Measurements from ENCODE around the gene MORN4.

MORN4 gene

DNA sequence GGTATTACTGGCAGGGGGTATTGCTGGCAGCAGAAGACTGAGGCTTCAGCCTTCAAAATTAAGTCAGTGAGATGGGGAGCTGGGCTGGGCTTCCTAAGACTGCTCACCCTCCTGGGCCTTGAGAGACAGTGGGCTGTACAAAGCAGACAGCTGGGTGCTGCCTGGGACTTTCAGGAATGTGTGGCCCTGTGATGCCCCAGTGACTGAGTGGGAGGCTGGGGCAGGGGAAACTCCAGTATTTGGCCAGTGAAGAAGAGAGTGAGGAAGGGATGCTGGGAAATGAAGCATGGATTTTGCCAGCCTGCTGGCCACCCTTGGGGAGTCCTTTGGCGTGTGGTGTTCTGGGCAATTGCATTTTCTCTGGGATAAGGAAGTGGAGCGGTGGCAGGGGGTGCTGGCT is 60.3 kb downstream of the MORN4 start:
- ChIA-PET POLR2A (no interaction called here), CTCF (interaction anchor here (0.6 to 1.9 kb wide), 8 partner anchors 7 to 154 kb away, joined by 3 to 10 read pairs (median 5); partner anchors contain the start of gene HOGA1)
- DNase-seq (ENCODE audit: extremely low spot score), result no peak
- TF ChIP-seq ELF4 (IDR thresholded peaks at IDR 0.05), result no peak
- TF ChIP-seq CTBP1 (IDR thresholded peaks at IDR 0.05; ENCODE audit: borderline replicate concordance), result no peak

DNA sequence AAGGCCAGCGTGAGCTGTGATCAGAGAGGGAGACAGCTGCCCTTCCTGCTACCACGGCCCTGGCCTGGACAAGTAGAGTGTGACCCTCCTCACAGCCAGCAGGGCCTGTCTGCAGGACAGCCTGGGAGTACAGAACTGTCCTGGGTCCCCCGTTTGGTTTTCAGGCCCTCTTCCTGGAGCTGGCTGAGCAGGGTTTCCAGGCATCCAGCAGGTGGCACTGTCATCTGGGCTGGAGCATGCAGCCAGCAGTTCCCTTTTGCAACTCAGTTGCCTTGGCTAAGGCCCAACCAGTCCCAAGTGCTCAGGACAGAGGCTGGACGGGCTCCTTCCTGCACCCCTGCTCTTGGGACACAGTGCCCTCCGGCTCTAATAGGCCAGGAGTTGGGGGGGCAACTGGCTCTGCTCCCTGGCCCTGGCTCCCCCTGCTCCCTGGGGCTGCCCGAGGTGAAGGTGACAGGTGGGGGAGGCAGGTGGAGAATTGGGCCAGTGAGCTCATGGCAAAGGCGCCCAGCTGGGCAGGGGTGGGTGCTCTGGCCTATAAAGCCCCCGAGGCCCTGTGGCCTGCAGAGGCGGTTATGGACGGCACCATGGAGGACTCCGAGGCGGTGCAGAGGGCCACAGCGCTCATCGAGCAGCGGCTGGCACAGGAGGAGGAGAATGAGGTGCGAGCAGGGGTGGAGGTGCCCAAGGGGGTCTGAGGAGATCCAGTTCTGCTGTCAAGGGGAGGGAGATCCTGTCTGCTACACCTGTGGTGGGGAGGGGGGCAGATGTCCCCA is 60.9 kb downstream of the MORN4 start, which contains the start of gene ANKRD2:
ANKRD2 (plus strand) TSS at position 566 of the 776 bp plus-strand sequence; CDS start at position 576, 10 bp downstream.
- peak; percentile 86 for DNase-seq (ENCODE audit: extremely low spot score)
- ChIA-PET POLR2A (no interaction called here), CTCF (interaction anchor here (0.5 to 1.9 kb wide), 16 partner anchors 8 to 243 kb away, joined by 3 to 10 read pairs (median 3); partner anchors contain the start of gene HOGA1)
- TF ChIP-seq NFRKB (IDR thresholded peaks at IDR 0.05) (no peak), L3MBTL2 (conservative IDR thresholded peaks at IDR 0.05) (no peak), ELF4 (IDR thresholded peaks at IDR 0.05) (no peak), TARDBP (IDR thresholded peaks at IDR 0.05) (no peak), FOXM1 (IDR thresholded peaks at IDR 0.05; ENCODE audit: borderline replicate concordance) (no peak), BHLHE40 (IDR thresholded peaks at IDR 0.05; ENCODE audit: borderline replicate concordance) (no peak), SP1 (IDR thresholded peaks at IDR 0.05) (no peak)
- TF ChIP-seq, protein P1, sequence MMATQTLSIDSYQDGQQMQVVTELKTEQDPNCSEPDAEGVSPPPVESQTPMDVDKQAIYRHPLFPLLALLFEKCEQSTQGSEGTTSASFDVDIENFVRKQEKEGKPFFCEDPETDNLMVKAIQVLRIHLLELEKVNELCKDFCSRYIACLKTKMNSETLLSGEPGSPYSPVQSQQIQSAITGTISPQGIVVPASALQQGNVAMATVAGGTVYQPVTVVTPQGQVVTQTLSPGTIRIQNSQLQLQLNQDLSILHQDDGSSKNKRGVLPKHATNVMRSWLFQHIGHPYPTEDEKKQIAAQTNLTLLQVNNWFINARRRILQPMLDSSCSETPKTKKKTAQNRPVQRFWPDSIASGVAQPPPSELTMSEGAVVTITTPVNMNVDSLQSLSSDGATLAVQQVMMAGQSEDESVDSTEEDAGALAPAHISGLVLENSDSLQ (IDR thresholded peaks at IDR 0.05), result no peak

DNA sequence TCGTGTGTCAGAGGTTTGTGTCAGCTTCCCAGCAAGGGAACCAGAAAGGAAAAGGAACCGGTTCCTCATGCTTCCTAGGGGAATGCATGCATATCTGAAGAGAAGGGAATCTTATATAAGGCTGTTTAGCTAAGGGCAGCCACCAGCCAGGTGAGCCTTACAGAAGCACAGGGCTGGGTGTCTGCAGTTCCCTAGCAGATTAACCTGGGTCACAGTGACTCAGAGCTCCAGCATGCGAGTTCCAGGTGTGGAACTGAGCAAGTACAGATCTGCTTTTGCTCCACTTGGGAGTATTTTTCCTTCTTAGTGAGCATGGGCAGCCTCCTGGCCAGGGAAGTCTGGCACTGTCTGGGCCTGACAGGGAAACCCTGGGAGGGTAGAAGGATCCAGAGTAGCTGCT is 61.7 kb downstream of the MORN4 start:
- TF ChIP-seq SUZ12 (IDR thresholded peaks at IDR 0.05) (no peak), BHLHE40 (IDR thresholded peaks at IDR 0.05; ENCODE audit: borderline replicate concordance) (no peak), NFRKB (IDR thresholded peaks at IDR 0.05) (no peak), LEF1 (IDR thresholded peaks at IDR 0.05; ENCODE audit: borderline replicate concordance) (no peak), FOXK2 (IDR thresholded peaks at IDR 0.05) (no peak), CTBP1 (IDR thresholded peaks at IDR 0.05; ENCODE audit: borderline replicate concordance) (no peak), FOXM1 (IDR thresholded peaks at IDR 0.05; ENCODE audit: borderline replicate concordance) (no peak), SP1 (IDR thresholded peaks at IDR 0.05) (no peak), TARDBP (IDR thresholded peaks at IDR 0.05) (no peak), L3MBTL2 (conservative IDR thresholded peaks at IDR 0.05) (no peak), ZNF384 (IDR thresholded peaks at IDR 0.05) (no peak), ARNT (IDR thresholded peaks at IDR 0.05) (no peak), HDGF (IDR thresholded peaks at IDR 0.05; ENCODE audit: borderline replicate concordance) (no peak), ELF4 (IDR thresholded peaks at IDR 0.05) (no peak), FOXA1 (IDR thresholded peaks at IDR 0.05) (no peak)
- TF ChIP-seq, protein P1 (IDR thresholded peaks at IDR 0.05), result no peak
- no peak for DNase-seq (ENCODE audit: extremely low spot score)
- ChIA-PET POLR2A (interaction anchor here (0.6 kb wide), 1 partner anchor 18 kb away, joined by 4 read pairs; no protein-coding TSS in a partner anchor), CTCF (interaction anchor here (0.6 to 1.9 kb wide), 12 partner anchors 9 to 159 kb away, joined by 3 to 10 read pairs (median 4); partner anchors contain the start of gene HOGA1)

DNA sequence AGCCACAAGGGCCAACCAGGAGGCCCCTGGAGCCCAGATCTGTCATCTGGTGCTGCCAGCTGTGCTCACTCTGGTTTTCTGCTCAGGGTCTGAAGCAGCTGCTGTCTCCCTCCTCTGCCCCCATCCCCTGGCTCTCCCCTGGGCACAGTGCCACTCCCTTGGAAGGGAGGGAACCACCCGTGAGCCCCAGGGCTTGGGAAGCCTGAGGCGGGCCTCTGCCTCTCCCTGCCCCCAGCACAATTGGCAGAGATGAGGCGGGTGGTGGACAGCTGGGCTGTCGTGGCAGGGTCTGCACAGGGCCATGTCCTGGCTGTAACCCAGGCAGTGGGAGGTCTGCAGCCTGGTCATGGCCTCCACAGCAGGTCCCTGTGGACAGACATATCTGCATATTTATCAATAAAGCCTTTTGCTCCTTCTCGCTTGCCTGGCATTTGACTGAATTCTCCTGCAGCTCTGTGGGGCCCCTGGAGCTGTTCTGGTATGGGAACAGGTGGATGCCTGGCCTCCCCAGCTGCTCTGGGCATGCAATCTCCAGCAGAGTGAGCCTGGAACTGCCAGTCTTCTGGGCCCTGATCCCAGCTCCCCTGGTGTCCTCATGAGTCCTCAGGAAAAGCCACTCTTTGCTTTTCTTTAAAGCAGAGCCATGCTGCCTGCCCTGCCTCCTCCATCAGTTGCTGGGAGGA is 62.4 kb downstream of the MORN4 start:
- TF ChIP-seq SP1 (IDR thresholded peaks at IDR 0.05) (no peak), LEF1 (IDR thresholded peaks at IDR 0.05; ENCODE audit: borderline replicate concordance) (no peak), TARDBP (IDR thresholded peaks at IDR 0.05) (no peak), ELF4 (IDR thresholded peaks at IDR 0.05) (no peak), ARNT (IDR thresholded peaks at IDR 0.05) (no peak), NFRKB (IDR thresholded peaks at IDR 0.05) (no peak), CTBP1 (IDR thresholded peaks at IDR 0.05; ENCODE audit: borderline replicate concordance) (no peak), FOXM1 (IDR thresholded peaks at IDR 0.05; ENCODE audit: borderline replicate concordance) (no peak), BHLHE40 (IDR thresholded peaks at IDR 0.05; ENCODE audit: borderline replicate concordance) (no peak), FOXK2 (IDR thresholded peaks at IDR 0.05) (no peak)
- TF ChIP-seq, protein P1 (IDR thresholded peaks at IDR 0.05), result no peak
- ChIA-PET CTCF (interaction anchor here (0.6 kb wide), 1 partner anchor 158 kb away, joined by 3 read pairs; no protein-coding TSS in a partner anchor), POLR2A (interaction anchor here (0.6 kb wide), 1 partner anchor 17 kb away, joined by 4 read pairs; no protein-coding TSS in a partner anchor)
- DNase-seq (ENCODE audit: extremely low spot score), result no peak

DNA sequence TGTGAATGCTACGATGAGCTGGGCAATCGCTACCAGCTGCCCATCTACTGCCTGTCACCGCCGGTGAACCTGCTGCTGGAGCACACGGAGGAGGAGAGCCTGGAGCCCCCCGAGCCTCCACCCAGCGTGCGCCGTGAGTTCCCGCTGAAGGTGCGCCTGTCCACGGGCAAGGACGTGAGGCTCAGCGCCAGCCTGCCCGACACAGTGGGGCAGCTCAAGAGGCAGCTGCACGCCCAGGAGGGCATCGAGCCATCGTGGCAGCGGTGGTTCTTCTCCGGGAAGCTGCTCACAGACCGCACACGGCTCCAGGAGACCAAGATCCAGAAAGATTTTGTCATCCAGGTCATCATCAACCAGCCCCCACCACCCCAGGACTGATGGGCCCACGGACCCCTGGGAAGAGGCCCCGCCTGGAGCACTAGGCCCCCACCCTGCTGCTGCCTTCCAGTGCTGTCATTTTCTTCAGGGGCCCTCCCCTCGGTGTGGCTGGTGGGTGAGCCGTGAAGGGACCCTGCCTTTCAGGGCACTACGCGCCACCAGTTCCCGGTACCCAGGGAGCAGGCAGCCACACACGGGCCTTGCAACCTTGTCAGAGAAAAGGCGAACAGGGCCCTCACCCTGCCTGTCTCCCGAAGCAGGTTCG is 63.0 kb downstream of the MORN4 start:
- TF ChIP-seq HDGF (IDR thresholded peaks at IDR 0.05; ENCODE audit: borderline replicate concordance), result no peak
- TF ChIP-seq ELF4 (IDR thresholded peaks at IDR 0.05), result no peak
- no peak for TF ChIP-seq LEF1 (IDR thresholded peaks at IDR 0.05; ENCODE audit: borderline replicate concordance)
- TF ChIP-seq, protein P1 (IDR thresholded peaks at IDR 0.05), result no peak
- TF ChIP-seq SP1 (IDR thresholded peaks at IDR 0.05), result no peak
- TF ChIP-seq ARNT (IDR thresholded peaks at IDR 0.05), result no peak
- TF ChIP-seq NFRKB (IDR thresholded peaks at IDR 0.05), result no peak
- TF ChIP-seq FOXK2 (IDR thresholded peaks at IDR 0.05), result no peak
- no peak for DNase-seq (ENCODE audit: extremely low spot score)
- ChIA-PET CTCF (no interaction called here), POLR2A (no interaction called here)
